Measurements from ENCODE around the gene NDUFAF8.

NDUFAF8 gene

DNA sequence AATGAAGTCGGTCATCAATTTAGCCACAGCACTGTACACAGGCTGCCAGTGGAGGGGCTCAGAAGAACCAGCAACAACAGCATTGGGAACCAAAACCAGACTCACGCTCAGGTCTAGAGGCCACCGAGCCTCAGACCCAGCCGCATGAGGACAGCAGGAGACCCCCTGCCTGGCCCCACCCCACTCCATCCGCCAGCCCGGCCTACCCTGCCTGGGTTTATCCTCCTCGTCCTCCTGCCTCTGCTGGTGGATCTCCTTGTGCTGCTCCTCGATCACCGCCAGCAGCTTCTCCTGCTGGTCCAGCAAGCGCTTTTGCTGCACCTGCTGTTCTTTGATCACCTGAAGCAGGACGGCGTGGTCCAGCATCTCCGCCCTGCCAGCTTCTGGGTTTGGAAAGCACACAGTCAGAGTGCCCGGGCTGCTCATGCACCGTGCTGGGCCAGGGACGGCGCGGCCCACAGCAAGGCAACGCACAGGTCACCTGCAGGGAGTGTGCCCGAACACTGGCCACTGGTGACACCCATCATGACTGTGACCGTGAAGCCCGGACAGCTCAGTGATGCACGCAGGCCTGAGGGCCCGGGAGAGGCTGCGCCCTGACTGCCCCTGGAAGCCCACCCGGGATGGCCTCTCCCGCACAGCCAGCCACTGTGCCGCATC lies 7.7 kb downstream of the NDUFAF8 start:
- H3K27me3 Mint-ChIP-seq = no peaks in the 10 kb centered on the region
- H3K36me3 Mint-ChIP-seq (ENCODE audit: low read depth) = peaks cover 48% of the 10 kb centered on the region
- no peak for DNase-seq
- H3K9me3 Mint-ChIP-seq = no peaks in the 10 kb centered on the region
- peak overlapping the region; percentile 52 for H3K27ac Mint-ChIP-seq
- H3K4me1 Mint-ChIP-seq (ENCODE audit: low read depth) = peaks cover 15% of the 10 kb centered on the region
- H3K4me3 Mint-ChIP-seq = no peak overlapping the region

- Mint-ChIP-seq H3K4me3 (no peak overlapping the region), H3K27me3 (no peaks in the 10 kb centered on the region), H3K4me1 (ENCODE audit: low read depth) (peaks cover 9% of the 10 kb centered on the region), H3K36me3 (ENCODE audit: low read depth) (peaks cover 48% of the 10 kb centered on the region), H3K27ac (no peak overlapping the region), H3K9me3 (no peaks in the 10 kb centered on the region)
- no peak for DNase-seq
Observed at GRCh38 chr17:81247339-81247990, 8.3 kb downstream of the NDUFAF8 start.

DNA sequence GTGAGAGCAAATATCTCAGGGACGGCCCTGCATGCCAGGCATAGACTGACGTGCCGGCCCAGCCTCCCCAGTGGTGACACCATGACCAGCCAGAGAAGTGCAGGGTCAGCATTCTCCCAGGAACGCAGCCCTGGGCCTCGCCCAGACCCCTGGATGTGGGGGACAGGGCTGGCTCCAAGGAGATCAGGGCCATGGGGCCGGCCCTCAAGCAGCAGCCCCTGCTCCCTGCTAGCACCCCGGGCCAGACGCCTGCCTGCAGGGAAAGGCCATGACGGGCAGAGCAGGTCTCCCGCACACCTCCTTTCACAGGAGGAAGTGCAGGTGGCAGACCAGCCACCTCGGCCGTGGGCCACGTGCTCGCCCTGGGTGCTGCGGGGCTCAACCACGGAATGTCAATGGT lies 9.5 kb downstream of the NDUFAF8 start:
- Mint-ChIP-seq H3K27ac (peak overlapping the region; percentile 33), H3K4me3 (no peak overlapping the region), H3K4me1 (ENCODE audit: low read depth) (peaks cover 12% of the 10 kb centered on the region), H3K27me3 (no peaks in the 10 kb centered on the region), H3K36me3 (ENCODE audit: low read depth) (peaks cover 48% of the 10 kb centered on the region), H3K9me3 (no peaks in the 10 kb centered on the region)
- no peak for DNase-seq

DNA sequence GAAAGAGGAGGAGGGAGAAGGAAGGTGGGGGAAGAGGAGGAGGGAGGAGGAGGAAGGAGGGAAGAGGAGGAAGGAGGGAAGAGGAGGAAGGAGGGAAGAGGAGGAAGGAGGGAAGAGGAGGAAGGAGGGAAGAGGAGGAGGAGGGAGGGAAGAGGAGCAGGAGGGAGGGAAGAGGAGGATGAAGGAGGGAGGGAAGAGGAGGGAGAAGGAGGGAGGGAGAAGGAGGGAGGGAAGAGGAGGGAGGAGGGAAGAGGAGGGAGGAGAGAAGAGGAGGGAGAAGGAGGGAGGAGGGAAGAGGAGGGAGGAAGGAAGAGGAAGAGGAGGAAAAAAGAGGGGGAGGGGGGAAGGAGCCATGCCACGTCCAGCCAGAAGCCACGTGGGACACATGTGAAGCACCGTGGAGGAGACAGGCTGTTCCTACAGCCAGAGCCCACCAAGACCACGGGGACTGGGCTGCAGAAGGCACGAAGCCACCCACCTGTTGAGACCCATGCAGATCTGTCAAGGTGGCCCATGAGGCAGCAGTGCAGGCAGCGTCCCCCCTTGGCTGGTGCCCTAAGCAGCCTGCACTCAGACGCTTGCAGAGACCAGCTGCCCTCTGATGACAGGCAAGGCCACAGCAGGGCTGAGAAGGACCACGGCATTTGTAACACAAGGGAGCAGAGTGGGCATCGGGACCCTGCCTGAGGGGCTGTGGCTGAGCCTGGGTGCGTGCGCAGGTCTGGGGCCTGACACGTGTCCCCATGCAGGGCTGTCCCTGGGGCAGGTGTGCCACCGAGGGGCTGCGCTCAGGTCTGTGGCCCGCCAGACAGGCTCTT lies 10.3 kb downstream of the NDUFAF8 start:
- Mint-ChIP-seq H3K9me3 (no peaks in the 10 kb centered on the region), H3K27ac (no peak overlapping the region), H3K4me3 (no peak overlapping the region), H3K4me1 (ENCODE audit: low read depth) (peaks cover 12% of the 10 kb centered on the region), H3K27me3 (no peaks in the 10 kb centered on the region), H3K36me3 (ENCODE audit: low read depth) (peaks cover 48% of the 10 kb centered on the region)
- DNase-seq = no peak

DNA sequence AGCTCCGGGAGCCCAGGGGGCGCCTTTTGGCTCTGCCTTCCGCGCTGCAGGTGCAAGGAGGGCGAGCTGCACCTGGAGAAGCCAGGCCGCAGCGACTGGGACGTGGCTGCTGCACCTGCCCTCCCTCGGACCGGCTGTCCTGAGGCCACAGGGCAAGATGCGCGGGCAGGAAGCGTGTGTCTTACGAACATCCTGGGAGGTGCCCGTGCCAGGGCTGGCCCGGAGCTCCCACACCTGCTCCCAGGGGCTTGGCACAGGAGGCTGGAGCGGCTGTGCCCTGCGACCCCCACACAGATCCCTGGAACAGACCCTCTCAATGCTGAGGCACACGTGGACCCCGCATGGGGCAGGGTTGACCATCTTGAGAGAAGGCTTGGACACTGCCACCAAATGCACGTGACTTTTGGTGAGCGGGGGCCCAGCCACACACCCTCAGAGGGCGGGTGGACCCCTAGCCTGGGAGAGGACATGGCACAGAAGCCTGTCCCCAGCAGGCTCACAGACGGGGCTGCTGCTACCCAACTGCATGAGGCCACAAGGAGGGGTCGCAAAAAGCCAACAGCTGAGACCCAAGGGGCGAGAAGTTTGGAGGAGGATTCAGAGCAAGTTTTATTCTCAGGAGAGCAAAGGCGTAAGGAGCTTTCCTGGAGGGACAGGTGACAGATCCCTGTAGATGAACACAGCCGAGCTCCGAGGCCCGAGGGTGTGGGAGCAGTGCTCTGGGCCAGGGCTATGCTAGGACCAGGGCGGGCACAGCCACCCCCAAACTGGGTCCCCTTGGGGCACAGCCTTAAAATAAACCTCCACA lies 11.4 kb downstream of the NDUFAF8 start:
- Mint-ChIP-seq H3K27me3 (no peaks in the 10 kb centered on the region), H3K4me1 (ENCODE audit: low read depth) (peaks cover 4% of the 10 kb centered on the region), H3K4me3 (no peak overlapping the region), H3K9me3 (no peaks in the 10 kb centered on the region), H3K27ac (no peak overlapping the region), H3K36me3 (ENCODE audit: low read depth) (peaks cover 46% of the 10 kb centered on the region)
- DNase-seq = no peak

DNA sequence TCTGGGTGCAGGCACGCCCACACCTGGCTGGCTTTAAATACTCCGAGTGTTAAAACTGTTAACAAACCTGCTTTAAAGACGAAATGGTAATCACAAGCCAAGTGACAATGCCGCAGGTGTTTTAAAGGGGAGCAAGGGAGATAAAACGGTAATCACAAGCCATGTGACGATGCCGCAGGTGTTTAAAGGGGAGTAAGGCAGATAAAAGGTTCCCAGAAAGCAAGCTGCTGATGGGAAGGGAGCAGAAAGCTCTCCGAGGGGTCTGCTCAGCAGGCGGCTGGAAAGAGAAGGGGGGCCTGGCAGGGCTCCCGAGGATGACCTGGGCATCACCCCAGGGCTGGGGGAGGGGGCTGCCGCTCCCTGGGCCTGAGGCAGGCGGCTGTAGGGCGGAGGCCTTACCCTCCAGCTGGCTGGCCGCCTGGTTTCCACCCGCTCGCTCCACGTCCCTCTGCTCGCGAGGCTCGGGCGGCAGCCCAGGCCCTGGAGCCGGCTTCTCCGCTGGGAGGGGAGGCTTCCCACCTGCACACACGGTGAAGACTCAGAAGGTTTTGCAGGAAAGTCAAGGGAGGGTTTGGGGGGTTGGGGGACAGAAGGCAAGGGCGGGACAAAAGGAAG lies 12.1 kb downstream of the NDUFAF8 start:
- Mint-ChIP-seq H3K36me3 (ENCODE audit: low read depth) (peaks cover 49% of the 10 kb centered on the region), H3K4me1 (ENCODE audit: low read depth) (peaks cover 4% of the 10 kb centered on the region), H3K4me3 (no peak overlapping the region), H3K9me3 (no peaks in the 10 kb centered on the region), H3K27me3 (no peaks in the 10 kb centered on the region), H3K27ac (no peak overlapping the region)
- DNase-seq = no peak

DNA sequence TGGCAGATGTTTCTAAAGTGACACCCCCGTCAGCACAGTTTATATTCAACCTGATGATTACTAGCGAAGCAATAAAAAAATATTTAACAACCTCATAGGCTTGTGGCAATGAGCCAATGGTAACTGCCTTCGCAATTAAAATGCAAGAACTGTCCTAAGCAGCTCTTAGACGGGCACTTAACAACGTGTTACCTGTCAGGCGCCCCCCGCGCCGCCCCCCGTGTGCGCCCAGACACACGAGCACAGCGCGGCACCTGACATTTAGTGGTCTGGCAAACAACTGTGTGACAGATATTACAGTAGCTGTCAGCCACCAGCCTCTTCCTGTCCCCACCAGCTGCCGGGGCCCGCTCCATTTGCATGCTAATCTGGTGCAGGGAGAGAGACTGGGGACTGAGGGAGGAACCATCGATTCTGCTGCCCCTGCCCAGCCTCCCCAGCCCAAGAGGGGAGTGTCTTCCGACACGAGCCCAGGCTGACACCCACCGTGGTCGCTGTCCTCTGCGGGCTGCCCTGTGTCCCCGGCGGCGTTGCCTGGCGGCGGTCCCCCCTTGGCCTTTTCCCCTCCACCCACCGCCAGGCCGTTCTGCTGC lies 12.7 kb downstream of the NDUFAF8 start:
- Mint-ChIP-seq H3K36me3 (ENCODE audit: low read depth) (peaks cover 52% of the 10 kb centered on the region), H3K4me1 (ENCODE audit: low read depth) (peaks cover 4% of the 10 kb centered on the region), H3K27ac (no peak overlapping the region), H3K27me3 (no peaks in the 10 kb centered on the region), H3K9me3 (no peaks in the 10 kb centered on the region), H3K4me3 (no peak overlapping the region)
- DNase-seq = no peak

DNA sequence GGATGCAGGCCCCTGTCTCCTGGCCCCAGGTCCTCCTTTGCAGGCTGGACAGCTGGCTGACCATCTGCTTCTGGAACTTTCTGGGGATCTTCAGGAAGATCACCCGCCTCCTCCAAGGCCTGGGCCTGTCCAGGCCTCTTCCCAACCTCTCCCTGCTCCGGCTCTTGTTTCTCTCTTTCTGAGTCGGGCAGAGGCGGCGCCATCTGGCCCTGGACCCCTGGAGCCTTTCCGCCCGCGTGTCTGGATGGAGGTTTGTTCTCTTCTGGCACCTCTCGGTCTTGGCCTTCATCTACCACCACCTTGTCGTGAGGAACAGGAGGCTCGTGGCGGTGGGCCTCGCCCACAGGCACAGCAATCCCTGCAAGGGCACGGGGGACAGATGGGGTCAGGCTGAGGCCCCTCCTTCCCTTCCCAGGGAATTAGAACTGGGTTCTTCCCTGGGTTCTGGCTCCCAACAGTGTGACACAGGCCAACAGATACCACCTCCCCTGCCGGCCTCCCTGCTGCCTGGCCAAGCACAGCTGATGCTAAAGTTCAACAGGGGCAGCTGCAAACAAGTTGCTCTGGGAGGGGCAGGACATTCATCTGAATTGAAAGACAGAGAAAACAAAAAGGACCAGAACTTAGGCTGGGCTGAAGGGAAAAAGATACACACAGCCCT lies 13.3 kb downstream of the NDUFAF8 start:
- Mint-ChIP-seq H3K27me3 (no peaks in the 10 kb centered on the region), H3K4me3 (no peak overlapping the region), H3K9me3 (no peaks in the 10 kb centered on the region), H3K4me1 (ENCODE audit: low read depth) (peaks cover 4% of the 10 kb centered on the region), H3K36me3 (ENCODE audit: low read depth) (peaks cover 57% of the 10 kb centered on the region), H3K27ac (no peak overlapping the region)
- DNase-seq = no peak

GRCh38 chr17:81252987-81253329 lies 13.8 kb downstream of the NDUFAF8 start:
- DNase-seq = no peak
- Mint-ChIP-seq H3K27me3 (no peaks in the 10 kb centered on the region), H3K36me3 (ENCODE audit: low read depth) (peaks cover 60% of the 10 kb centered on the region), H3K4me1 (ENCODE audit: low read depth) (peaks cover 4% of the 10 kb centered on the region), H3K4me3 (no peak overlapping the region), H3K9me3 (no peaks in the 10 kb centered on the region), H3K27ac (peak overlapping the region; percentile 11)

DNA sequence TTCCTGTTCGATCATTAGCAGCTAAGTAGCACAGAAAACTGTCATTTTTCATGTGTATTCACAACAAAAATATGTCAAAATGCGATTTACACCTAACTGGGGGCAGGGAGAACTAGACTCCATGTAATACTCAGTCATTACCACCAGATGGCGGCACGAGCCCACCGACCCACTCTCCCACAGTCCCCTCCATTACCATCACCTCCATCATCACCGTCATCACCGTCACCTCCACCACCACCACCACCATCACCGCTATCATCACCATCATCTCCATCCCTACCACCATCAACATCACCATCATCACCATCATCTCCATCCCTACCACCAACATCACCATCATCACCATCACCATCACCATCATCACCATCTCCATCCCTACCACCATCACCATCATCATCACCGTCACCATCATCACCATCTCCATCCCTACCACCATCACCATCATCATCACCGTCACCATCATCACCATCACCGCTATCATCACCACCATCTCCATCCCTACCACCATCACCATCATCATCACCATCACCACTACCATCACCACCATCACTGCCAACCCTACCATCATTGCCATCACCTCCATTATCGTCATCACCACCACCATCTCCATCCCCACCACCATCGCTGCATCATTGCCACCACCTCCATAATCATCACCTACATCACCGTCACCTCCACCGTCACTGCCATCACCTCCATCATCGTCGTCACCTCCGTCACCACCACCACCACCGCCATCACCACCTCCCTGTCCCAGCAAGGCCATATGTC lies 14.4 kb downstream of the NDUFAF8 start:
- Mint-ChIP-seq H3K9me3 (no peaks in the 10 kb centered on the region), H3K36me3 (ENCODE audit: low read depth) (peaks cover 62% of the 10 kb centered on the region), H3K4me1 (ENCODE audit: low read depth) (peaks cover 3% of the 10 kb centered on the region), H3K27me3 (no peaks in the 10 kb centered on the region), H3K27ac (peak overlapping the region; percentile 11), H3K4me3 (no peak overlapping the region)
- DNase-seq = peak; percentile 70

DNA sequence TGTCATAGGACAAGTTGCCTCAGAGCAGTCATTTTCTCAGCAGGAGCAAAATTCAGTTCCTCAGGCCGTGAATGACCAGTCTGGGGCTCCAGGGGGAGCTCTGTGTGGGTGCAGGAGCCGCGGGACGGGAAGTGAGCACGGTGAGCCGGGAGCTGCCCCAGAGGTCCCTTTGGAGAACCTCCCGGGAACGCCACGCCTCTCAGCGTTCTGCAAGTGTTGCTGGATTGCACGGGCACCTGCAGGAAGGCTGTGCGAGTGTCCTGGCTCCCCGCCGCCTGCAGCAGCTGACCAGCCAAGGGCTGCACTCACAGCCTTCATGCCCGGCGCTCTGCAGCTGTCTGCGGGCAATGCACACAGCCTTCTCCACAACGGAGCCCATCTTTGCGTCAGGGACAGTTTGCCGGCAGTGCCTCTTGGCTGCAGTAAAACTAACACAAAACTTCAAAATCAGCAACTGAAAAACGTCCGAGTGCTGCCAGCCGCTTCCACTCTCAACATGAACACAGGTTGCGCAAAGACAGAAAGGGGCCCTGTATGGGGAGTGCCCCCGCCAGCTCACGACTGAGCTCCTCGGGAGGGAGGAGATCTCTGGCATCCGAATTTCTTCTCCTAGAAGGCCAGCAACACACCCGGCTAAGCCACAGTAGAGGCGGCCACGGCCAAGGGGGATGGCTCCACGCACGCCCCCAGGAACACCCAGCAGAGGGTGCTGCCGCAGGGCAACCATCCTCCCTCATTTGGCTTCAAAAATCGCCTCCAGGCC lies 16.0 kb downstream of the NDUFAF8 start:
- H3K27ac Mint-ChIP-seq = no peak overlapping the region
- H3K27me3 Mint-ChIP-seq = no peaks in the 10 kb centered on the region
- peaks cover 70% of the 10 kb centered on the region for H3K36me3 Mint-ChIP-seq (ENCODE audit: low read depth)
- DNase-seq = no peak
- peaks cover 3% of the 10 kb centered on the region for H3K4me1 Mint-ChIP-seq (ENCODE audit: low read depth)
- H3K9me3 Mint-ChIP-seq = no peaks in the 10 kb centered on the region
- no peak overlapping the region for H3K4me3 Mint-ChIP-seq

GRCh38 chr17:81256616-81257015 lies 17.5 kb downstream of the NDUFAF8 start:
- H3K27ac Mint-ChIP-seq = no peak overlapping the region

More at GRCh38 chr17:81256616-81257015, 17.5 kb downstream of the NDUFAF8 start:
- Mint-ChIP-seq H3K27me3 (no peaks in the 10 kb centered on the region), H3K4me1 (ENCODE audit: low read depth) (peaks cover 3% of the 10 kb centered on the region), H3K4me3 (no peak overlapping the region), H3K9me3 (no peaks in the 10 kb centered on the region), H3K36me3 (ENCODE audit: low read depth) (peaks cover 73% of the 10 kb centered on the region)
- no peak for DNase-seq
